GM10266 (cell line): ENCODE data around the gene MCC.

ENCODE experiments used
- DNase-seq: peaks from one replicate; pipeline ENCODE4 v3.0.0; 2012; ENCODE audit errors: extremely low spot score
- CTCF ChIP-seq: IDR thresholded peaks from 2 replicates; pipeline ENCODE4 v1.5.1; 2012; ENCODE audit warnings: mild to moderate bottlenecking, low read depth; ENCODE audit not compliant: control insufficient read depth, insufficient read depth; ENCODE audit errors: missing control alignments

Gene MCC

DNA sequence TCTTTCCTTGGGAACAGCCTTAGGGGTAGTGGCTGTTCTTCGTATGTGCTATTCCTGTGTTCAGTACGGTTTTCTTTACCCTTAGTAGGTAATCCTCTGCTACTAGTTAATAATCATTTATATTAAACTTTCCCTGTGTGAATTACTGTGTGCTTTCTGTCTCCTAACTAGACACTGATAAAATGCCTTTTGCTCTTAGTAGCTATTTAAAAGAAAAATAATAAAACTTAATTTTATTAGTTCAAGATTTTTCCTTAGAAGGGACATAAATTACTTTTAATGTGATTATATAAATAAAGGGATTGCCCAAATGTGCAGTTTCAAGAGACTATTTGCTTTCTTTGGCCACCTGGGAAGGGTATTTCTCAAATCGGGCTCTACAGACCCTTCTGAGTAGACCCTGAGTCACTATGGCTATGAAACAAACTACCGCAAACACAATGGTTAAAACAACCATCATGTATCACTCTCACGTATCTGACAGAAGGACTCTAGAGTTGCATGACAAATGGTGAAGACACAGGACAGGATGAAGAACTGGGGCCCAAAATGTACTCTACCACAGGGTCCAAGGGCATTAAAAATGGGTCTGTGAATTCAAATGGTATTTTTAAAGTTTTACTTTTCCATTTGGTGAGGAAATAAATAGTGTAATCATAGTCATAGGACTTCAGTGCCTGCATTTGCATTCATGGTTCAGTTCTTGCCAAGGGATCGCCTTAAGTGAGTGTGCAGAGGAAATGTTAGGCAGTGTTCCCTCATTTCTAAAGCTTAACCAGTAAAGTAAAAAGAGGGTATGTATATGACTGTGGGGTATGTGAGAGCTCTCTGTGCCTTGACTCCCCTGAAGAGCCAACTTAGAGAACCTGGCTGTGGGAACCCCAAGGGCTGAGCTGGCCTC lies 150.5 kb downstream of the MCC start:
- no peak for DNase-seq

DNA sequence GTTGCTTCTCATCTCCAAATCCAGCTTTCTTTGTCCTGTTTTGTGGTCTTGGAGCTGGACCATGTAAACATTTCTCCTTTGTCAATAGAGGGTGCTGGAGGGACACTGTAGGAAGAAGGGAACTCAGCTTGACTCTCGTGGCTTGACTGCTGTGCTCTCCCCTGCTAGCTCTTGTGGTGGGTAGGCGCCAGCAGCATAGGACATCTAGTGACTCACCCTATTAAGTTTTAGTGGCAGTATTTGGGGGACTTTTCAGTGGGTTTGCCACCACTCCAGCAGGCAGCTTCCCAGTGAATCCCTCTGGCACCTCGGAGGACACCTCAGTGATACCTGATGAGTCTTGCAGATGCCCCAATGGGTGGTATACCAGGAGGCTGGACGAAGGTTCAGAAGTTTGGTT lies 151.3 kb downstream of the MCC start:
- peak; percentile 12 for TF ChIP-seq CTCF
- no peak for DNase-seq

More for the DNA sequence above, 150.5 kb downstream of the MCC start:
- no peak for TF ChIP-seq CTCF

GRCh38 chr5:113333411-113333810 lies 154.8 kb downstream of the MCC start:
- TF ChIP-seq CTCF: no peak

DNA sequence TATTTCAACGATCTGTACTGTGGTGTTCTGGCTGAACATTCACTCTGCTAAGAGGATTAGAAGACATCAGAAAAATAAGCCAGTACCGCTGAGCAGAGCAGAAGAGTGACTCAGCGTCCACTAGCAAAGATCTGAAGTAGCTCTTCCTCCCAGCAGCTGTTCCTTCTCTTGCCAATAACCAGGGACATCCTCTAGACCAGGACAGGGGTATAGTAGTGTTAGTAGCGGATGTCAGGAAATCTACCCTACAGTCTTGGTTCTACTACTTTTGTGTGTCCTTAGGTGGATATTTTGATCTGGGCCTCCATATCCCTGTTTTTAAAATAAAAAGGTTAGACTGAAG lies 157.1 kb downstream of the MCC start:
- TF ChIP-seq CTCF: no peak
- no peak for DNase-seq

More at GRCh38 chr5:113333411-113333810, 154.8 kb downstream of the MCC start:
- no peak for DNase-seq

DNA sequence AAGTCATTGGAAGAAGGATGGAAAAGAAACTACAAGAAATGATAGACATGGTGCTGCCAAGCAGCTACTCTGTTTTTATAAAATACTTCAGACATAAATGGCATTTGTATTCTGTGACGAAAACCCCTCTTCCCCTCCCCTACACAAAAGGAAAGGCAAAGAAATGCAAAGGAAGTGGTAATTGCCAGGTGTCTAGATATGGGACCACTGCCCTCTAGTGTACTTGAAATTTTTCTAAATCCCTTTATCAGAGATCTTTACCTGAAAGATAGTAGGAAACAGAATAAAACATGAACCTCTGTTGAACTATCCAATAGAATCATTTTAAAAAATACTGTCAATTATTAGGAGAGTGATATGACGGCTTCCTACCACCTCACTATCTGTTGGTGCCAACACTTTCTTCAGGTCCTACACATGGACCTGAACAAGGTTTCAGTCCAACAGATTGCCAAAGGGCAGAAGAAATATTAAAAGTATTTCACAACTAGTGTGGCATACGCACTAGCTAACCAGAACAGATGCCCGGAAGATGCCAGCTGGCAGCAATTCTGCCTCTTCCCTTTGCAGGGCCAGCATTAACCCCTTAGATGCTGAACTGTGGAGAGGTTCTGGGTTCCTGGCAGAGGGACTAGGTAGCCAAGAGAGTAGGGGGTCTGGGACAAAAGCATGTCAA lies 157.6 kb downstream of the MCC start:
- no peak for TF ChIP-seq CTCF
- peak; percentile 34 for DNase-seq

- DNase-seq: no peak
- no peak for TF ChIP-seq CTCF
Observed at GRCh38 chr5:113329981-113330380, 158.3 kb downstream of the MCC start.

DNA sequence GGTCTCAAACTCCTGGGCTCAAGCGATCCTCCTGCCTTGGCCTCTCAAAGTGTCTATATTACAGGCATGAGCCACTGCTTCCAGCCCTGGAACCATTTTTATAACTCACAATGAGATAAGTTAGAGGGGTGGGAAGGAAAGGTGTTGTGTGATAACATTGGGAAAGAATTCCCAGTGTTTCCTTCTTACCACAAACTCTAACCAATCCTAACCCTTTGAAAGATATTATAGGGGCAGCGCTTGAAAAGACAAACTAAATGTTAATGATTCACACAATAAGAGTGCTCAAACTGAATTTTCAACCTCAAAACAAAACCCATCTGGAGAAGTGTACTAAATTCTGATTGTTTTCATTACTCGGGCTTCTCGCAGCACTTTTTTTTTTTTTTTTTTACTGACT lies 163.2 kb downstream of the MCC start:
- TF ChIP-seq CTCF: no peak
- no peak for DNase-seq
